H1 (cell line): ENCODE measurements around the gene RAB11B. TPM values are rescaled to one million over a fixed set of nuclear protein-coding genes. Genes with fewer than 3 reads are reported as not detected.

Source experiments
- CTCF ChIA-PET: fragments of 300-600 bp; sonication (Branson Sonifier 250); formaldehyde crosslinking; loops from one replicate; lab custom pipeline; 2021; ENCODE audit not compliant: partially characterized antibody; lab: Charles Lee
- POLR2A ChIA-PET: fragments of 300-600 bp; sonication (Branson Sonifier 250); formaldehyde crosslinking; loops from one replicate; lab custom pipeline; 2021; ENCODE audit warnings: inconsistent platforms; ENCODE audit not compliant: partially characterized antibody; lab: Charles Lee
- DNase-seq, 2 experiments: peaks; one replicate each; pipeline versions ENCODE4 v3.0.0 to v3.0.0-alpha.2; 2010 to 2022; ENCODE audit warnings: low spot score in 2 of 2, low read depth in 1 of 2, mixed read lengths in 1 of 2
- FAIRE-seq: peaks from 2 replicates; lab custom pipeline; 2011; peaks lifted over from hg19 to GRCh38; lab: Jason Lieb, UNC
- H2AFZ ChIP-seq: 2 replicates; pipeline ENCODE4 v1.8.1; 2012; ENCODE audit warnings: low read length, inconsistent platforms
- H2AK5ac ChIP-seq: 2 replicates; pipeline ENCODE4 v1.6.1; 2013; ENCODE audit warnings: low read depth, low read length
- H2BK120ac ChIP-seq: replicated peaks from 2 replicates; pipeline ENCODE3; 2013; ENCODE audit warnings: low read depth, low read length, inconsistent platforms
- H2BK12ac ChIP-seq: 2 replicates; pipeline ENCODE4 v1.6.1; 2013; ENCODE audit warnings: low read depth, low read length
- H2BK15ac ChIP-seq: 2 replicates; pipeline ENCODE4 v1.6.1; 2013; ENCODE audit warnings: low read length
- H2BK20ac ChIP-seq: 2 replicates; pipeline ENCODE4 v1.6.1; 2013; ENCODE audit warnings: low read length
- H2BK5ac ChIP-seq: 2 replicates; pipeline ENCODE4 v1.6.1; 2013; ENCODE audit warnings: low read depth, low read length
- H3K14ac ChIP-seq: 2 replicates; pipeline ENCODE4 v1.6.1; 2013; ENCODE audit warnings: inconsistent platforms; ENCODE audit not compliant: insufficient read length
- H3K18ac ChIP-seq: 2 replicates; pipeline ENCODE4 v1.6.1; 2013; ENCODE audit warnings: low read length; ENCODE audit errors: extremely low read depth
- H3K23ac ChIP-seq: 2 replicates; pipeline ENCODE4 v1.6.1; 2013; ENCODE audit warnings: inconsistent platforms; ENCODE audit not compliant: insufficient read length
- H3K23me2 ChIP-seq: 2 replicates; pipeline ENCODE4 v1.6.1; 2013; ENCODE audit warnings: low read depth, low read length
- H3K27ac ChIP-seq: 2 replicates; pipeline ENCODE4 v1.6.1; 2011; ENCODE audit warnings: low read depth, low read length, inconsistent platforms
- H3K27me3 ChIP-seq, 4 experiments: replicated peaks in 1 of 4; 1 replicate in 1 of 4; 2 replicates in 3 of 4; pipeline versions ENCODE4 v1.6.1 to v1.8.1; 2011 to 2013; ENCODE audit warnings: low read length in 3 of 4, mild to moderate bottlenecking in 3 of 4, inconsistent platforms in 2 of 4, mixed read lengths in 2 of 4, moderate library complexity in 1 of 4; ENCODE audit not compliant: control insufficient read depth in 3 of 4, insufficient read depth in 3 of 4; ENCODE audit errors: extremely low read depth in 1 of 4
- H3K36me3 ChIP-seq, 4 experiments: 2 replicates each; pipeline versions ENCODE4 v1.6.1 to v1.8.1; 2011 to 2013; ENCODE audit warnings: mild to moderate bottlenecking in 4 of 4, low read length in 3 of 4, moderate library complexity in 2 of 4, control low read depth in 1 of 4, inconsistent platforms in 1 of 4; ENCODE audit not compliant: insufficient read depth in 4 of 4, control insufficient read depth in 2 of 4
- H3K4ac ChIP-seq: replicated peaks from 2 replicates; pipeline ENCODE3; 2013; ENCODE audit warnings: low read length, low read depth, mixed read lengths, inconsistent platforms; ENCODE audit not compliant: insufficient read length
- H3K4me1 ChIP-seq, 4 experiments: replicated peaks in 1 of 4; 1 replicate in 1 of 4; 2 replicates in 3 of 4; pipeline versions ENCODE4 v1.6.1 to v1.8.1; 2011 to 2013; ENCODE audit warnings: low read length in 3 of 4, inconsistent platforms in 2 of 4, mixed read lengths in 1 of 4; ENCODE audit not compliant: insufficient read depth in 4 of 4, control insufficient read depth in 3 of 4
- H3K4me2 ChIP-seq, 2 experiments: 2 replicates each; pipeline versions ENCODE4 v1.6.1 to v1.8.1; 2011 to 2013; ENCODE audit warnings: low read depth in 2 of 2, low read length in 2 of 2, control low read depth in 1 of 2, inconsistent platforms in 1 of 2, mild to moderate bottlenecking in 1 of 2; ENCODE audit not compliant: insufficient read depth in 1 of 2
- H3K4me3 ChIP-seq, 4 experiments: fragments of 200-600, 300-600 bp in 1 of 4; sonication (generic), shearing (Covaris generic), sonication (Bioruptor Twin) in 1 of 4; 2 replicates each; pipeline versions ENCODE4 v1.5.1 to v1.8.1; 2011 to 2016; ENCODE audit warnings: low read length in 4 of 4, low read depth in 3 of 4, control low read depth in 2 of 4, inconsistent platforms in 2 of 4, mild to moderate bottlenecking in 2 of 4, mixed read lengths in 1 of 4, moderate library complexity in 1 of 4; ENCODE audit not compliant: insufficient read depth in 2 of 4; ENCODE audit errors: extremely low read depth in 1 of 4
- H3K56ac ChIP-seq: replicated peaks from 2 replicates; pipeline ENCODE3; 2013; ENCODE audit warnings: low read depth, mild to moderate bottlenecking, mixed read lengths, low read length, inconsistent platforms; ENCODE audit not compliant: insufficient read length
- H3K79me1 ChIP-seq: 2 replicates; pipeline ENCODE4 v1.6.1; 2013; ENCODE audit warnings: low read depth, low read length, control low read depth
- H3K79me2 ChIP-seq, 2 experiments: 2 replicates each; pipeline versions ENCODE4 v1.6.1 to v1.8.1; 2012 to 2013; ENCODE audit warnings: low read length in 2 of 2, mild to moderate bottlenecking in 2 of 2, inconsistent platforms in 1 of 2; ENCODE audit not compliant: insufficient read depth in 2 of 2, control insufficient read depth in 1 of 2
- H3K9ac ChIP-seq, 4 experiments: replicated peaks in 1 of 4; 1 replicate in 1 of 4; 2 replicates in 3 of 4; pipeline versions ENCODE4 v1.6.1 to v1.8.1; 2011 to 2013; ENCODE audit warnings: low read depth in 3 of 4, low read length in 3 of 4, control low read depth in 2 of 4, mild to moderate bottlenecking in 2 of 4, moderate library complexity in 2 of 4, inconsistent platforms in 1 of 4; ENCODE audit errors: extremely low read depth in 1 of 4
- H3K9me3 ChIP-seq, 2 experiments: 2 replicates each; pipeline versions ENCODE4 v1.6.1 to v1.8.1; 2012 to 2013; ENCODE audit warnings: mild to moderate bottlenecking in 2 of 2, moderate library complexity in 2 of 2, control low read depth in 1 of 2, inconsistent platforms in 1 of 2, low read depth in 1 of 2, low read length in 1 of 2, mixed read lengths in 1 of 2; ENCODE audit not compliant: insufficient read depth in 2 of 2
- H4K20me1 ChIP-seq, 2 experiments: replicated peaks in 1 of 2; 2 replicates each; pipeline versions ENCODE3 to v1.8.1; 2011 to 2013; ENCODE audit warnings: inconsistent platforms in 2 of 2, low read length in 2 of 2, mild to moderate bottlenecking in 1 of 2; ENCODE audit not compliant: insufficient read depth in 2 of 2, control insufficient read depth in 1 of 2
- H4K5ac ChIP-seq: 2 replicates; pipeline ENCODE4 v1.6.1; 2013; ENCODE audit warnings: low read length, low read depth, mixed read lengths, inconsistent platforms; ENCODE audit not compliant: insufficient read length
- H4K8ac ChIP-seq: 2 replicates; pipeline ENCODE4 v1.8.0; 2013; ENCODE audit warnings: mild to moderate bottlenecking, moderate library complexity, low read length, inconsistent platforms; ENCODE audit not compliant: insufficient read depth; ENCODE audit errors: extremely low read depth
- H4K91ac ChIP-seq: replicated peaks from 2 replicates; pipeline ENCODE3; 2013; ENCODE audit warnings: low read length, mixed read lengths, inconsistent platforms; ENCODE audit not compliant: insufficient read length
- CHD2 ChIP-seq: IDR thresholded peaks from 2 replicates; pipeline ENCODE4 v1.6.1; 2012; ENCODE audit warnings: low read length, improper control_type of control experiment
- SIRT6 ChIP-seq: IDR thresholded peaks from one replicate; pipeline ENCODE4 v1.7.1; 2012; ENCODE audit warnings: low read length, inconsistent platforms
- SP1 ChIP-seq: IDR thresholded peaks from 2 replicates; pipeline ENCODE4 v1.6.1; 2011; ENCODE audit warnings: low read depth, low read length
- WGBS, 2 experiments: shearing (Covaris generic) in 1 of 2; methylation state at CpG; one replicate each; pipeline versions ENCODE4 v1.1.6 to v1.1.7; 2013 to 2015; ENCODE audit warnings: low lambda C conversion rate in 2 of 2, mixed read lengths in 2 of 2, inconsistent platforms in 1 of 2, low coverage in 1 of 2, missing lambda C conversion rate in 1 of 2; ENCODE audit not compliant: insufficient replicate concordance in 2 of 2, insufficient coverage in 1 of 2, insufficient read length in 1 of 2; ENCODE audit errors: extremely low coverage in 1 of 2, missing lambda C conversion rate in 1 of 2; 5-methylcytosine and 5-hydroxymethylcytosine counted together
- polyA plus RNA-seq, 7 experiments: library from polyadenylated mRNA; depleted of rRNA in 3 of 7; stranded (reverse) in 5 of 7; unstranded in 2 of 7; fragments of >200 nt in 5 of 7; fragments of 200-250 nt in 2 of 7; gene quantifications; 1 replicate in 5 of 7; 2 replicates in 1 of 7; 4 replicates in 1 of 7; pipeline versions ENCODE4 v1.2.1 to v1.2.3, GENCODE V29; 2011 to 2013; ENCODE audit warnings: missing spikeins in 2 of 7, mixed read lengths in 2 of 7
- total RNA-seq: library from RNA; stranded (reverse); fragmentation: NEBNext Ultra II Directional; extraction: Animal tissue kit (Norgen Biotek cat#: 25700); gene quantifications from 2 replicates; pipeline ENCODE4 v1.2.1, GENCODE V29; 2021

The RAB11B gene
- total and polyA plus RNA-seq, 2 of the 8 experiments (the other 6 are each of a cell fraction or from before 2014, with no cell fraction given): 50.2 to 85.8 TPM

- Histone ChIP-seq H2BK15ac (no peak within 1 kb of the TSS), H2BK20ac (no peak within 1 kb of the TSS), H2AFZ (peak within 1 kb of the TSS; percentile 17; the same call in 1 of the 2 replicates), H2AK5ac (no peak within 1 kb of the TSS), H3K18ac (peak within 1 kb of the TSS; percentile 48; the same call in 1 of the 2 replicates), H4K8ac (no peak within 1 kb of the TSS), H2BK120ac (no peak within 1 kb of the TSS), H4K5ac (no peak within 1 kb of the TSS), H2BK12ac (no peak within 1 kb of the TSS), H3K4ac (no peak within 1 kb of the TSS), H3K4me2 (peak within 1 kb of the TSS; percentile 48 to 80), H4K91ac (no peak within 1 kb of the TSS), H3K23ac (no peak within 1 kb of the TSS), H2BK5ac (no peak within 1 kb of the TSS), H3K4me3 (peak within 1 kb of the TSS; percentile 50 to 71 (median 56)), H3K23me2 (peaks cover 5% of the 10 kb centered on the region; the same call in 1 of the 2 replicates), H3K79me1 (no peaks in the 10 kb centered on the region), H3K27ac (no peak within 1 kb of the TSS), H3K14ac (no peak within 1 kb of the TSS), H3K4me1 (peaks cover 0 to 9% (median 3%) of the 10 kb centered on the region in 4 experiments; a peak in 4 of 7 replicates), H3K79me2 (no peaks in the 10 kb centered on the region), H3K27me3 (peaks cover 0 to 9% (median 7%) of the 10 kb centered on the region in 4 experiments; a peak in 3 of 7 replicates), H3K56ac (no peak within 1 kb of the TSS), H3K9me3 (no peaks in the 10 kb centered on the region), H3K36me3 (no peaks in the 10 kb centered on the region), H4K20me1 (peaks cover 0 to 2% of the 10 kb centered on the region in 2 experiments), H3K9ac (0 out of 7 replicates have a peak within 1 kb of the TSS, but pooled peaks of 2 of the 4 experiments have one; percentile 0 to 14)
- CTCF ChIA-PET: interaction anchor here (0.7 to 8.2 kb wide), 8 partner anchors 11 to 163 kb away, joined by 3 to 68 read pairs (median 3); no protein-coding TSS in a partner anchor
- DNase-seq: peak; percentile 95 to 99
- WGBS, 2 experiments: 13% methylated on average over 43 of the region's 65 CpGs; no CpG with 5 or more reads in 1 of the 2 experiments
- POLR2A ChIA-PET: interaction anchor here (0.6 to 27.1 kb wide), 14 partner anchors 9 to 171 kb away, joined by 3 to 583 read pairs (median 4); partner anchors contain the start of genes CD320, NDUFA7, RAB11B and RPS28
- FAIRE-seq: no peak
- TF ChIP-seq SP1 (peak; percentile 97), CHD2 (peak; percentile 87), SIRT6 (no peak)
Observed at GRCh38 chr19:8342684-8343482, 47.3 kb upstream of the RAB11B start, which contains the start of gene KANK3. Gene KANK3, minus strand, starts transcription at chr19:8343262. Its CDS starts 5,434 bp downstream, at chr19:8337828.
